UCSD-AML1 (cell line): ENCODE measurements around the gene RPP25L.

Source experiments
- DNase-seq: peaks from one replicate; lab custom pipeline; 2025; ENCODE audit not compliant: unreplicated experiment; lab: John Stamatoyannopoulos, UW

RPP25L gene

GRCh38 chr9:34570376-34570775, 41.5 kb downstream of the RPP25L start:
- no peak for DNase-seq

DNA sequence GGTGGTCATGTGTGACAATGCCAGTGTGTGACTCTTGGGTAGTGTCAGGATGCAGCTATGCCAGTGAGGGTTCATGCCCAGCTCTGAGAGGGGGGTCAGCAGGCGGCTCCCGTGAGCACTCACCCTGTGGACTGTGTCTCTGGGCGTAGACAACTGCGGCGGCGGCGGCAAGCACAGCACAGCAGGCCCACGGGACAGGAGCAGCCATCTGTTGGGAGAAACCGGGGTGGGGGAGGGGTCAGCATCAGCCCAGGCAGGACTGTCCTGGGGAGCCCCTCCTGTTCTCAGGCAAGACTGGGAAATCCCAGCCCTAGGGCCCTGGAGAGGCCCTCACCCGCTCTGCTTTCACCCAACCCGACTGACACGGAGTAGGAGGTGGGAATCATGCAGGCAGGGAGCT, 43.1 kb downstream of the RPP25L start:
- no peak for DNase-seq

GRCh38 chr9:34568133-34568532, 43.8 kb downstream of the RPP25L start:
- no peak for DNase-seq

- DNase-seq, result no peak
Observed at GRCh38 chr9:34566972-34567371, 44.9 kb downstream of the RPP25L start.

- DNase-seq, result no peak
Observed at GRCh38 chr9:34566322-34566721, 45.6 kb downstream of the RPP25L start.

GRCh38 chr9:34565856-34566255, 46.0 kb downstream of the RPP25L start:
- DNase-seq, result no peak

GRCh38 chr9:34564617-34565016, 47.3 kb downstream of the RPP25L start:
- no peak for DNase-seq

DNA sequence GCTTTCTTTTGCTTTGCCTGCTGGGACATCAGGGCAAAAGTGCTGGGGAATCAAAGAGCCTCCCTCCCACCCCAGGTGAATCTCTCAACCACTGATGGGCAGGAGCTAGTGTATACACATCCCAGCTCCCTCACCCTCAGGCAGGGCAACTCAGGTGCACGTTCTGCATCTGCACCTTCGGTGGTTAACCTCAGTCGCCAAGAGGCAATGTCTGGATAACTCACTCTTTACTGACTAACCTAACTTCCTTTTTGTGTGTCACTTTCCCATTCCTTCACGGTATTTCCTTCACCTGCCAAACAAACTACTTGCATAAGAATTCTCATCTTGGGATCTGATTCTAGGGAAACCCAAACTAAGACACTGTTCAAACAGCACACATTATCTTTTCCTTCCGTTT, 48.6 kb downstream of the RPP25L start:
- no peak for DNase-seq

DNA sequence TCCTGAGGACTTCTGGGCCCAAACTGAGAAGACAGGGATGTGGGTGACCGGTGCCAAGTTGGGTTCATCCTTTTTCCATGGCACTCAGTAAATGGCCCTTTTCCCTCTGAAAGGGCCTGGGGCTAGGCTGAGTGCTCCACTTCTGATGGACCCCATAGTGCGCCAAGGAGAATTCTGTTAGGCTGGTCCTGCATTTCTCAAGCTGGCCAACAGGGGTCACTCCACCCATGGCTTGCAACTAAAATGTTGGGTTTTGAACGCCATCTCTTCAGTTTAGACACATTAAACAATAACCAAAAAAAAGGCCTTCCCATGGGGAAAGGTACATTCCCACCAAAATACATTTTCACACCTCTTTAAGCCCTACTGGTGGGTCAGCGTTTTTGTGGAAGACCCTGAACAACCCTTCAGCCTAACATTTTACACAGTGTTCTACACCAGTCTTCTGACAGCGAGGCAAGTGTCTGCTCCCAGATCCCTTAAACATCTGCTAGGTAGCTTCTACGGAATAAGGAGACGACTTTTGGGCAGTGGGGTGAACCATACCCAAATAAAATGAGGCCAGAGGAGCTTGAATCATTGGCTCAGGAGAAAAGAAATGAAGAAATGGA, 49.7 kb downstream of the RPP25L start:
- DNase-seq, result no peak

GRCh38 chr9:34560599-34561214, 51.2 kb downstream of the RPP25L start:
- DNase-seq, result no peak
